ENCODE data around the gene KRTAP5-11.
"Not testable (repeated sequence)": the region's sequence is repeated elsewhere in the genome, so short reads cannot be mapped to it uniquely, and the experiment has no call there.

Gene KRTAP5-11

GRCh38 chr11:71582309-71582895 lies at the start of gene KRTAP5-11:
KRTAP5-11 (minus strand) TSS chr11:71582875; CDS start chr11:71582837, 38 bp downstream.
- no peak within 1 kb of the TSS for H3K27ac ChIP-seq (ENCODE audit: low read length)
- peaks cover 4 to 7% of the 10 kb centered on the region in 2 donors for H3K27me3 ChIP-seq (ENCODE audit: control insufficient read depth in 1 of 2, insufficient read depth in 2 of 2, low read length in 2 of 2)
- H3K36me3 ChIP-seq (ENCODE audit: control insufficient read depth in 2 of 2, insufficient read depth in 2 of 2, low read length in 2 of 2), result no peaks in the 10 kb centered on the region
- H3K9me3 ChIP-seq (ENCODE audit: control insufficient read depth in 2 of 2, low read length in 2 of 2), result no peaks in the 10 kb centered on the region
- H3K4me1 ChIP-seq (ENCODE audit: control insufficient read depth, insufficient read depth, low read length), result no peaks in the 10 kb centered on the region
- no peak within 1 kb of the TSS for H3K4me3 ChIP-seq (ENCODE audit: low read length in 2 of 2)
- H3K9ac ChIP-seq (ENCODE audit: low read length in 2 of 2), result no peak within 1 kb of the TSS

GRCh38 chr11:71631551-71631950 lies 48.9 kb upstream of the KRTAP5-11 start:
- not testable (repeated sequence) for H3K9me3 ChIP-seq (ENCODE audit: control insufficient read depth in 2 of 2, low read length in 2 of 2); H3K4me3 ChIP-seq (ENCODE audit: low read length in 2 of 2); H3K27ac ChIP-seq (ENCODE audit: low read length); H3K9ac ChIP-seq (ENCODE audit: low read length in 2 of 2); H3K4me1 ChIP-seq (ENCODE audit: control insufficient read depth, insufficient read depth, low read length); H3K27me3 ChIP-seq (ENCODE audit: control insufficient read depth in 1 of 2, insufficient read depth in 2 of 2, low read length in 2 of 2); H3K36me3 ChIP-seq (ENCODE audit: control insufficient read depth in 2 of 2, insufficient read depth in 2 of 2, low read length in 2 of 2)

GRCh38 chr11:71630071-71630470 lies 47.4 kb upstream of the KRTAP5-11 start:
- H3K27me3 ChIP-seq (ENCODE audit: control insufficient read depth in 1 of 2, insufficient read depth in 2 of 2, low read length in 2 of 2); H3K36me3 ChIP-seq (ENCODE audit: control insufficient read depth in 2 of 2, insufficient read depth in 2 of 2, low read length in 2 of 2); H3K27ac ChIP-seq (ENCODE audit: low read length); H3K4me3 ChIP-seq (ENCODE audit: low read length in 2 of 2); H3K9ac ChIP-seq (ENCODE audit: low read length in 2 of 2); H3K4me1 ChIP-seq (ENCODE audit: control insufficient read depth, insufficient read depth, low read length); H3K9me3 ChIP-seq (ENCODE audit: control insufficient read depth in 2 of 2, low read length in 2 of 2): not testable (repeated sequence)

GRCh38 chr11:71628943-71629342 lies 46.3 kb upstream of the KRTAP5-11 start:
- H3K9me3 ChIP-seq (ENCODE audit: control insufficient read depth in 2 of 2, low read length in 2 of 2); H3K4me3 ChIP-seq (ENCODE audit: low read length in 2 of 2): not testable (repeated sequence)

DNA sequence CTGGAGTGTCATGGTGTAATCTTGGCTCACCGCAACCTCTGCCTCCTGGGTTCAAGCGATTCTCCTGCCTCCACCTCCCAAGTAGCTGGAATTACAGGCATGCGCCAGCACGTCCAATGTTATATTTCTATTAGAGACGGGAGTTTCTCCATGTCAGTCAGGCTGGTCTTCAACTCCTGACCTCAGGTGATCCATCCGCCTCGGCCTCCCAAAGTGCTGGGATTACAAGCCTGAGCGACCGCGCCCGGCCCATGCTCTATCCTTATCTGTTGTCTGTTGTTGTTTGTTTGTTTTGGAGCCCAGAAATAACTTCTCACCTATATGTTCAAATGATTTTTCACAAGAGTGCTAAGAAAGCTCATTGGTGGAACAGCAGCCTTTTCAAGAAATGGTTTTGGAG lies 40.6 kb upstream of the KRTAP5-11 start:
- H3K27me3 ChIP-seq (ENCODE audit: control insufficient read depth in 1 of 2, insufficient read depth in 2 of 2, low read length in 2 of 2); H3K4me3 ChIP-seq (ENCODE audit: low read length in 2 of 2); H3K27ac ChIP-seq (ENCODE audit: low read length); H3K9me3 ChIP-seq (ENCODE audit: control insufficient read depth in 2 of 2, low read length in 2 of 2); H3K36me3 ChIP-seq (ENCODE audit: control insufficient read depth in 2 of 2, insufficient read depth in 2 of 2, low read length in 2 of 2); H3K4me1 ChIP-seq (ENCODE audit: control insufficient read depth, insufficient read depth, low read length); H3K9ac ChIP-seq (ENCODE audit: low read length in 2 of 2): not testable (repeated sequence)

More at GRCh38 chr11:71628943-71629342, 46.3 kb upstream of the KRTAP5-11 start:
- not testable (repeated sequence) for H3K27me3 ChIP-seq (ENCODE audit: control insufficient read depth in 1 of 2, insufficient read depth in 2 of 2, low read length in 2 of 2); H3K27ac ChIP-seq (ENCODE audit: low read length); H3K36me3 ChIP-seq (ENCODE audit: control insufficient read depth in 2 of 2, insufficient read depth in 2 of 2, low read length in 2 of 2); H3K4me1 ChIP-seq (ENCODE audit: control insufficient read depth, insufficient read depth, low read length); H3K9ac ChIP-seq (ENCODE audit: low read length in 2 of 2)

DNA sequence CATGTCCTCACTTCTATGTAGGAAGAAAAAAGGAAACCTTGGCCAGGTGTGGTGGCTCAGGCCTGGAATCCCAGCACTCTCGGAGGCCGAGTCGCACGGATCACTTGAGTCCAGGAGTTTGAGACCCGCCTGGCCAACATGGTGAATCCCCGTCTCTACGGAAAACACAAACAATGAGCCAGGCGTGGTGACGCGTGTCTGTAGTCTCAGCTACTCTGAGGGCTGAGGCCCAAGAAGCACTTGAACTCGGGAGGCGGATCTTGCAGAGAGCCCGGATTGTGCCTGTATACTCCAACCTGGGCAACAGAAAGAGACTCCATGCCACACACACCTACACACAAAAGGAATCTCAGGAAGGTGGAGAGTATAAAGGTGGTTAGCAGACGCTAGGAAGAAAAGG lies 39.9 kb upstream of the KRTAP5-11 start:
- H3K4me1 ChIP-seq (ENCODE audit: control insufficient read depth, insufficient read depth, low read length); H3K9me3 ChIP-seq (ENCODE audit: control insufficient read depth in 2 of 2, low read length in 2 of 2); H3K27me3 ChIP-seq (ENCODE audit: control insufficient read depth in 1 of 2, insufficient read depth in 2 of 2, low read length in 2 of 2); H3K9ac ChIP-seq (ENCODE audit: low read length in 2 of 2); H3K27ac ChIP-seq (ENCODE audit: low read length); H3K4me3 ChIP-seq (ENCODE audit: low read length in 2 of 2); H3K36me3 ChIP-seq (ENCODE audit: control insufficient read depth in 2 of 2, insufficient read depth in 2 of 2, low read length in 2 of 2): not testable (repeated sequence)

DNA sequence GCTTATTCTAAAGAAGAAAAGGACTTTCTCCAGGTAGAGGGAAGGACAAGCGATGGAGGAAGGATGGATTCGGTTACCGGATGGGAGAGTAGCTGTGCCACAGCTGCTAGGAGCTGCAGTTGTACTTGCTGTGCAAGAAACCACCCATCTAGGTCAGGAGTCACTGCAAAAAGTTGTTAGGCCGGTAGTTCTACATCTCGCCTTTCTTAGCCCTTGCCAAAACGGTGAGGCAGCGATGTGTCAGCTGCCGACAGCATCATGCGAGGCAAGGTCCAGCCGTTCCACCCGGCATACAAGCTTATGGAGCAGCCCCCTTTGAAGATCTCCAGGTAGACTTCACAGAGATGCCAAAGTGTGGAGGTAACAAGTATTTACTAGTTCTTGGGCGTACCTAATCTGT lies 32.3 kb upstream of the KRTAP5-11 start:
- H3K27me3 ChIP-seq (ENCODE audit: control insufficient read depth in 1 of 2, insufficient read depth in 2 of 2, low read length in 2 of 2); H3K27ac ChIP-seq (ENCODE audit: low read length); H3K4me1 ChIP-seq (ENCODE audit: control insufficient read depth, insufficient read depth, low read length); H3K9ac ChIP-seq (ENCODE audit: low read length in 2 of 2); H3K9me3 ChIP-seq (ENCODE audit: control insufficient read depth in 2 of 2, low read length in 2 of 2); H3K36me3 ChIP-seq (ENCODE audit: control insufficient read depth in 2 of 2, insufficient read depth in 2 of 2, low read length in 2 of 2); H3K4me3 ChIP-seq (ENCODE audit: low read length in 2 of 2): not testable (repeated sequence)

DNA sequence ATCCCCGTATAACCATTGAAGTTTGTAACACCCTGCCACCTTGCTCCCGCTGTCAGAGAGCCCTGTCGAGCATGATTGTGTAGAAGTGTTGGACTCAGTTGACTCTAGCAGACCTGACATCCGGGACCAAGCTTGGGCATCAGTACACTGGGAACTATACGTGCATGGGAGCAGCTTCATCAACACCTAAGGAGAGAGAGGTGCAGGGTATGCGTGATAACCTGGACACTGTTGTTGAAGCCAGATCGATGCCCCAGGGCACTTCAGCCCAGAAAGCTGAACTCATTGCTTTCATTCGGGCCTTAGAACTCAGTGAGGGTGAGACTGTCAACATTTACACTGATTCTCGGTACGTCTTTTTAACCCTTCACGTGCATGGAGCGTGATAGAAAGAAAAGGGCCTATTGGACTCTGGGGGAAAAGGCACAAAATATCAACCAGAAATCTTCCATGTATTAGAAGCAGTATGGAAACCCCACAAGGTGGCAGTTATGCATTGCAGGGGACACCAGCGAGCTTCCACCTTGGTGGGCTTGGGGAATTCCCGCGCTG lies 31.8 kb upstream of the KRTAP5-11 start:
- not testable (repeated sequence) for H3K9ac ChIP-seq (ENCODE audit: low read length in 2 of 2); H3K27me3 ChIP-seq (ENCODE audit: control insufficient read depth in 1 of 2, insufficient read depth in 2 of 2, low read length in 2 of 2); H3K4me3 ChIP-seq (ENCODE audit: low read length in 2 of 2); H3K9me3 ChIP-seq (ENCODE audit: control insufficient read depth in 2 of 2, low read length in 2 of 2); H3K36me3 ChIP-seq (ENCODE audit: control insufficient read depth in 2 of 2, insufficient read depth in 2 of 2, low read length in 2 of 2); H3K4me1 ChIP-seq (ENCODE audit: control insufficient read depth, insufficient read depth, low read length); H3K27ac ChIP-seq (ENCODE audit: low read length)

GRCh38 chr11:71613931-71614330 lies 31.3 kb upstream of the KRTAP5-11 start:
- not testable (repeated sequence) for H3K4me3 ChIP-seq (ENCODE audit: low read length in 2 of 2); H3K27ac ChIP-seq (ENCODE audit: low read length); H3K4me1 ChIP-seq (ENCODE audit: control insufficient read depth, insufficient read depth, low read length); H3K9ac ChIP-seq (ENCODE audit: low read length in 2 of 2); H3K36me3 ChIP-seq (ENCODE audit: control insufficient read depth in 2 of 2, insufficient read depth in 2 of 2, low read length in 2 of 2); H3K27me3 ChIP-seq (ENCODE audit: control insufficient read depth in 1 of 2, insufficient read depth in 2 of 2, low read length in 2 of 2); H3K9me3 ChIP-seq (ENCODE audit: control insufficient read depth in 2 of 2, low read length in 2 of 2)

DNA sequence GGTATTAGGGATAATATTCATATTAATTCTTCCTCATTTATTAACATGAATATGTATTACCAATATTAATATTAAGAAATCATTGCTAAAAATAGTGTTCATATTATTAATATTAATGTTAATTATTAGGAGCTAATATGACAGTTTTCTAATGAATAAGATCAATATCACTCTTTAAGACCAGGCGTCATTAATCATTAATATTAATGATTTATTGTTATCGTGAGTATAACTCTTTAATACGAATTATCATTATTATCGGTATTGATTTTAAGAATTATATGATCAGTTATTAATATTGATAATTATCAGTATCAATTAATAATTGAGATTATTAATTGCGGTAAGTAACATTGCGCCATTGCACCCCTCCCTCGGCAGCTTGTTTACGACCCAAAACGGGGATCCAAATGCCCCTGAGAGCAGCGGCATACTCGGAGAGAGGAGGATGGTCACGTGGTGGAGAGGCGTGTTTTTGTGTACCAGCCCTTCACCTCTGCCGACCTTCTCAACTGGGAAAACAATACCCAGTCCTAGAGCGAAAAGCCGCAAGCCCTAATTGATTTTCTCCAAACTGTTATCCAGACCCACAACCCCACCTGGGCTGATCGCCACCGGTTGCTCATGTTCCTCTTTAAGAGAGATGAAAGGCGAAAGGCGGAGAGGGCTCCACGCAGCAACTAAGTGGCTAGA lies 28.7 kb upstream of the KRTAP5-11 start:
- H3K27ac ChIP-seq (ENCODE audit: low read length); H3K9ac ChIP-seq (ENCODE audit: low read length in 2 of 2); H3K9me3 ChIP-seq (ENCODE audit: control insufficient read depth in 2 of 2, low read length in 2 of 2); H3K4me1 ChIP-seq (ENCODE audit: control insufficient read depth, insufficient read depth, low read length); H3K36me3 ChIP-seq (ENCODE audit: control insufficient read depth in 2 of 2, insufficient read depth in 2 of 2, low read length in 2 of 2); H3K27me3 ChIP-seq (ENCODE audit: control insufficient read depth in 1 of 2, insufficient read depth in 2 of 2, low read length in 2 of 2); H3K4me3 ChIP-seq (ENCODE audit: low read length in 2 of 2): not testable (repeated sequence)

DNA sequence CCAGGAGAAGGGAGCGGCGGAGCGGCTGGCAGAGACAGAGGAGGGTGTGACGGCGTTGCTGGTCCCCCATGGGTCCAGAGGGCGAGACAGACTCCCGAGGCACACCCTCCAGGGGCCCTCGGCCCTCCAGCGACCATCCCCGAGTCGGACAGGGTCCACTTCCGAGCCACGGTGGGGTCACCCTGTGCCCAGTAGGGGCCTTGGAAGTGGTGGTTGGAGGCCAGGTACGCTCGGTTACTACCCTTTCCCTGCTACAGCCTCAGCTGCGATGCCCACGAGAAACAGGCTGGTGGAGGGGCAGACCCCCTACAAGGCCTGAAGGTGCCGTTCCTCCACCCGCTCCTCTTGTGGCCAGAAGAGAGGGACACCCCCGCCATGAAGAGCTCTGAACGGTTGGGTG lies 25.6 kb upstream of the KRTAP5-11 start:
- H3K27me3 ChIP-seq (ENCODE audit: control insufficient read depth in 1 of 2, insufficient read depth in 2 of 2, low read length in 2 of 2); H3K4me1 ChIP-seq (ENCODE audit: control insufficient read depth, insufficient read depth, low read length); H3K9me3 ChIP-seq (ENCODE audit: control insufficient read depth in 2 of 2, low read length in 2 of 2); H3K9ac ChIP-seq (ENCODE audit: low read length in 2 of 2); H3K36me3 ChIP-seq (ENCODE audit: control insufficient read depth in 2 of 2, insufficient read depth in 2 of 2, low read length in 2 of 2); H3K27ac ChIP-seq (ENCODE audit: low read length); H3K4me3 ChIP-seq (ENCODE audit: low read length in 2 of 2): not testable (repeated sequence)
